Liver (tissue), 9 donors: ENCODE data around the gene STX5. TPM values are rescaled to one million over a fixed set of nuclear protein-coding genes. Genes with fewer than 3 reads are reported as not detected.

Experiments used
- DNase-seq: peaks from one replicate; pipeline ENCODE4 v3.0.0-alpha.2; 2017; ENCODE audit warnings: low spot score
- H3K27ac ChIP-seq, 2 donors: one replicate each; pipeline ENCODE4 v1.7.0; 2013; ENCODE audit warnings: inconsistent platforms in 2 of 2, low read length in 2 of 2, control low read depth in 1 of 2, low read depth in 1 of 2, mild to moderate bottlenecking in 1 of 2
- H3K27me3 ChIP-seq, 4 donors: one replicate each; pipeline versions ENCODE4 v1.6.1 to v1.7.0; 2013; ENCODE audit warnings: low read length in 3 of 4, inconsistent platforms in 1 of 4, mild to moderate bottlenecking in 1 of 4, moderate library complexity in 1 of 4; ENCODE audit not compliant: control insufficient read depth in 4 of 4, insufficient read depth in 4 of 4
- H3K36me3 ChIP-seq, 4 donors: one replicate each; pipeline versions ENCODE4 v1.6.1 to v1.7.0; 2013; ENCODE audit warnings: low read length in 3 of 4, mild to moderate bottlenecking in 3 of 4, low read depth in 1 of 4, moderate library complexity in 1 of 4; ENCODE audit not compliant: control insufficient read depth in 4 of 4, insufficient read depth in 3 of 4
- H3K4me1 ChIP-seq, 4 donors: one replicate each; pipeline versions ENCODE4 v1.6.1 to v1.7.0; 2013; ENCODE audit warnings: low read length in 3 of 4, mild to moderate bottlenecking in 3 of 4, moderate library complexity in 1 of 4; ENCODE audit not compliant: control insufficient read depth in 4 of 4, insufficient read depth in 4 of 4
- H3K4me3 ChIP-seq, 3 donors: one replicate each; pipeline versions ENCODE4 v1.6.1 to v1.7.0; 2013; ENCODE audit warnings: low read length in 3 of 3, control low read depth in 1 of 3, low read depth in 1 of 3, mild to moderate bottlenecking in 1 of 3
- H3K9ac ChIP-seq, 2 donors: one replicate each; pipeline ENCODE4 v1.7.0; 2013; ENCODE audit warnings: low read length in 2 of 2, mild to moderate bottlenecking in 2 of 2, moderate library complexity in 2 of 2, control low read depth in 1 of 2, low read depth in 1 of 2
- H3K9me3 ChIP-seq, 4 donors: one replicate each; pipeline versions ENCODE4 v1.6.1 to v1.7.0; 2013; ENCODE audit warnings: low read length in 3 of 4; ENCODE audit not compliant: control insufficient read depth in 4 of 4
- EGR1 ChIP-seq, 2 donors: IDR thresholded peaks; 2 replicates each; pipeline ENCODE4 v1.6.1; 2016 to 2018; ENCODE audit warnings: antibody characterized with exemption in 2 of 2, low read depth in 2 of 2
- FOXA1 ChIP-seq: IDR thresholded peaks from 2 replicates; pipeline ENCODE4 v1.6.1; 2016; ENCODE audit warnings: antibody characterized with exemption
- FOXA2 ChIP-seq: IDR thresholded peaks from 2 replicates; pipeline ENCODE4 v1.6.1; 2016; ENCODE audit warnings: antibody characterized with exemption
- HNF4A ChIP-seq, 2 donors: conservative IDR thresholded peaks; 2 replicates each; pipeline ENCODE4 v1.6.1; 2016; ENCODE audit warnings: antibody characterized with exemption in 2 of 2, mild to moderate bottlenecking in 2 of 2
- HNF4G ChIP-seq: IDR thresholded peaks from 2 replicates; pipeline ENCODE4 v1.6.1; 2016; ENCODE audit warnings: antibody characterized with exemption
- JUND ChIP-seq, 2 donors: IDR thresholded peaks; 2 replicates each; pipeline ENCODE4 v1.6.1; 2016; ENCODE audit warnings: antibody characterized with exemption in 2 of 2
- NR2F2 ChIP-seq: IDR thresholded peaks from 2 replicates; pipeline ENCODE4 v1.6.1; 2016; ENCODE audit warnings: antibody characterized with exemption
- RAD21 ChIP-seq, 2 donors: IDR thresholded peaks; 2 replicates each; pipeline ENCODE4 v1.6.1; 2016; ENCODE audit warnings: antibody characterized with exemption in 2 of 2, mild to moderate bottlenecking in 2 of 2
- RXRA ChIP-seq, 2 donors: IDR thresholded peaks; 2 replicates each; pipeline ENCODE4 v1.6.1; 2017 to 2018; ENCODE audit warnings: antibody characterized with exemption in 2 of 2, mild to moderate bottlenecking in 1 of 2
- SP1 ChIP-seq: IDR thresholded peaks from 2 replicates; pipeline ENCODE4 v1.6.1; 2018; ENCODE audit warnings: antibody characterized with exemption, mild to moderate bottlenecking
- TAF1 ChIP-seq: conservative IDR thresholded peaks from 2 replicates; pipeline ENCODE4 v1.6.1; 2016; ENCODE audit warnings: antibody characterized with exemption, mild to moderate bottlenecking
- YY1 ChIP-seq: IDR thresholded peaks from 2 replicates; pipeline ENCODE4 v1.6.1; 2016; ENCODE audit warnings: antibody characterized with exemption, mild to moderate bottlenecking
- WGBS: extraction: QIAGEN DNeasy Blood & Tissue Kit; methylation state at CpG from one replicate; pipeline ENCODE4 v1.1.7; 2013; 5-methylcytosine and 5-hydroxymethylcytosine counted together
- polyA plus RNA-seq, 2 donors: library from polyadenylated mRNA; stranded (reverse) in 1 of 2; unstranded in 1 of 2; fragments of 200-250 nt in 1 of 2; fragments of >200 nt in 1 of 2; fragmentation: Nextera tagmentation in 1 of 2; extraction: Ambion mirVana in 1 of 2; gene quantifications; one replicate each; pipeline versions ENCODE4 v1.2.1 to v1.2.3, GENCODE V29; 2013 to 2015
- total RNA-seq, 2 donors: library from RNA; depleted of rRNA; stranded (reverse); fragments of >200 nt; gene quantifications; one replicate each; pipeline ENCODE4 v1.2.3, GENCODE V29; 2014
- TF ChIP-seq, protein P1 (sequence below): IDR thresholded peaks from 2 replicates; pipeline ENCODE4 v1.6.1; 2016; ENCODE audit warnings: antibody characterized with exemption
- TF ChIP-seq, protein P2 (sequence below): IDR thresholded peaks from 2 replicates; pipeline ENCODE4 v1.6.1; 2016; ENCODE audit warnings: antibody characterized with exemption
- TF ChIP-seq, protein P3 (sequence below): IDR thresholded peaks from 2 replicates; pipeline ENCODE4 v1.6.1; 2016; ENCODE audit warnings: antibody characterized with exemption
- TF ChIP-seq, protein P4 (sequence below): fragments of 150-350 bp; IDR thresholded peaks from 2 replicates; pipeline ENCODE4 v1.5.1; 2017; ENCODE audit warnings: improper control_type of control experiment, low read depth, low read length; ENCODE audit not compliant: missing input control
- donor health status: healthy.
- donor health status: healthy.
- donor health status: healthy.
- donor health status: healthy.
- donor health status: healthy.

STX5 gene
- total and polyA plus RNA-seq, 4 donors = 13.6 to 34.1 (median 26.1) TPM

DNA sequence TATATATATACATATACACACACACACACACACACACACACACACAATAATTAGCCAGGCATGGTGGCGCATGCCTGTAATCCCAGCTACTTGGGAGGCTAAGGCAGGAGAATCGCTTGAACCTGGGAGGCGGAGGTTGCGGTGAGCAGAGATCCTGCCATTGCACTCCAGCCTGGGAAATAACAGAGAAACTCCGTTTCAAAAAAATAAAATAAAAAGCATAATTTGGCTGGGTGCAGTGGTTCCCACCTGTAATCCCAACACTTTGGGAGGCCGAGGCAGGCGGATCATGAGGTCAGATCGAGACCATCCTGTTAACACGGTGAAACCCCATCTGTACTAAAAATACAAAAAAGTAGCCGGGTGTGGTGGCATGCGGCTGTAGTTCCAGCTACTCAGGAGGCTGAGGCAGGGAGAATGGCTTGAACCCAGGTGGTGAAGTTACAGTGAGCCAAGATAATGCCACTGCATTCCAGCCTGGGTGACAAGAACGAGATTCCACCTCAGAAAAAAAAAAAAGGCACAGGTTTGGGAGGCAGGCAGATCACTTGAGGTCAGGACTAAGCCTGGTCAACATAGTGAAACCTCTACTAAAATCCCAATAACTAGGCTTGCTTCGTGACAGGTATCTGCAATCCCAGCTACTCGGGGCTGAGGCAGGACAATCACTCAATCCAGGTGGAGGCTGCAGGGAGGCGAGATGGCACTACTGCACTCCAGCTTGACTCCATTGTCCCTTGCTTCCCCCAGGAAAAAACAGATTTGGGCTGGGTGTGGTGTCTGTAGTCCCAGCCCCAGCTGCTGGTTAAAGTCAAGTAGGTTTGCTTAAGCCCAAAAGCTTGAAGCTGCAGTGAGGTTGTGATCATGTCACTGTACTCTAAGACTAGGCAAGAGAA is 19.3 kb upstream of the STX5 start:
- no peak overlapping the region for H3K4me3 ChIP-seq
- 72% methylated on average over 15 of the region's 15 CpGs for WGBS
- no peak overlapping the region for H3K9ac ChIP-seq

DNA sequence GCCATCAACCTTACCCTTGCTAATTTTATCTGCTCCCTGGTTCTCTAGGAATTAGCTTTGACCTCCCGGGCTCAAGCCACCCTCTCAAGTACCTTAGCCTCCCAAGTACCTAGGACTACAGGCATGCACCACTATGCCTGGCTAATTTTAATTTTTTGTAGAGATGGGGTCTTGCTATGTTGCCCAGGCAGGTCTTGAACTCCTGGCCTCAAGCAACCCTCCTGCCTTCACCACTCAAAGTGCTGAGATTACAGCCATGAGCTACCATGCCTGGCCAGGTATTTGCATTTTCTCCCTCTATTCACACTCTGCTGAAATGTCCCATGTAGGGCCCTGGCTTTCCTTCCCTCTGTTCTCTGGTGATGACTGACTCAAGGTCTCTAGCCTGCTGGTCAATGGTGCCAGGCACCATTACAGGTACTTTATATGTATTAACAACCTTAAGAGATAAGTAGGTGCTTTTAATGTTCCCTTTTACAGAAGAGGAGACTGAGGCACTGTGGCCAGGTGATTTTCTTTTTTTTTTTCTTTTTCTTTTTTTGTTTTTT is 16.0 kb upstream of the STX5 start:
- Histone ChIP-seq H3K9ac (no peak overlapping the region), H3K27ac (no peak overlapping the region), H3K4me3 (no peak overlapping the region), H3K9me3 (no peaks in the 10 kb centered on the region), H3K36me3 (peaks cover 0 to 14% (median 13%) of the 10 kb centered on the region in 4 donors), H3K4me1 (peaks cover 0 to under 1% (median 0%) of the 10 kb centered on the region in 4 donors), H3K27me3 (no peaks in the 10 kb centered on the region)
- DNase-seq = no peak
- 93% methylated on average over 1 of the region's 1 CpG for WGBS
- TF ChIP-seq, protein P1, sequence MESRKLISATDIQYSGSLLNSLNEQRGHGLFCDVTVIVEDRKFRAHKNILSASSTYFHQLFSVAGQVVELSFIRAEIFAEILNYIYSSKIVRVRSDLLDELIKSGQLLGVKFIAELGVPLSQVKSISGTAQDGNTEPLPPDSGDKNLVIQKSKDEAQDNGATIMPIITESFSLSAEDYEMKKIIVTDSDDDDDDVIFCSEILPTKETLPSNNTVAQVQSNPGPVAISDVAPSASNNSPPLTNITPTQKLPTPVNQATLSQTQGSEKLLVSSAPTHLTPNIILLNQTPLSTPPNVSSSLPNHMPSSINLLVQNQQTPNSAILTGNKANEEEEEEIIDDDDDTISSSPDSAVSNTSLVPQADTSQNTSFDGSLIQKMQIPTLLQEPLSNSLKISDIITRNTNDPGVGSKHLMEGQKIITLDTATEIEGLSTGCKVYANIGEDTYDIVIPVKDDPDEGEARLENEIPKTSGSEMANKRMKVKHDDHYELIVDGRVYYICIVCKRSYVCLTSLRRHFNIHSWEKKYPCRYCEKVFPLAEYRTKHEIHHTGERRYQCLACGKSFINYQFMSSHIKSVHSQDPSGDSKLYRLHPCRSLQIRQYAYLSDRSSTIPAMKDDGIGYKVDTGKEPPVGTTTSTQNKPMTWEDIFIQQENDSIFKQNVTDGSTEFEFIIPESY = no peak
- TF ChIP-seq RAD21 (IDR thresholded peaks at IDR 0.05) = no peak
- TF ChIP-seq, protein P2, sequence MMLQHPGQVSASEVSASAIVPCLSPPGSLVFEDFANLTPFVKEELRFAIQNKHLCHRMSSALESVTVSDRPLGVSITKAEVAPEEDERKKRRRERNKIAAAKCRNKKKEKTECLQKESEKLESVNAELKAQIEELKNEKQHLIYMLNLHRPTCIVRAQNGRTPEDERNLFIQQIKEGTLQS = no peak
- TF ChIP-seq, protein P3, sequence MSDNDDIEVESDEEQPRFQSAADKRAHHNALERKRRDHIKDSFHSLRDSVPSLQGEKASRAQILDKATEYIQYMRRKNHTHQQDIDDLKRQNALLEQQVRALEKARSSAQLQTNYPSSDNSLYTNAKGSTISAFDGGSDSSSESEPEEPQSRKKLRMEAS = no peak
- no peak for TF ChIP-seq SP1
- no peak for TF ChIP-seq TAF1
- TF ChIP-seq EGR1 (IDR thresholded peaks at IDR 0.05; ENCODE audit: low read depth in 2 of 2) = no peak
- no peak for TF ChIP-seq HNF4G
- TF ChIP-seq FOXA1 = no peak
- TF ChIP-seq YY1 = no peak
- no peak for TF ChIP-seq FOXA2
- no peak for TF ChIP-seq NR2F2
- TF ChIP-seq, protein P4, sequence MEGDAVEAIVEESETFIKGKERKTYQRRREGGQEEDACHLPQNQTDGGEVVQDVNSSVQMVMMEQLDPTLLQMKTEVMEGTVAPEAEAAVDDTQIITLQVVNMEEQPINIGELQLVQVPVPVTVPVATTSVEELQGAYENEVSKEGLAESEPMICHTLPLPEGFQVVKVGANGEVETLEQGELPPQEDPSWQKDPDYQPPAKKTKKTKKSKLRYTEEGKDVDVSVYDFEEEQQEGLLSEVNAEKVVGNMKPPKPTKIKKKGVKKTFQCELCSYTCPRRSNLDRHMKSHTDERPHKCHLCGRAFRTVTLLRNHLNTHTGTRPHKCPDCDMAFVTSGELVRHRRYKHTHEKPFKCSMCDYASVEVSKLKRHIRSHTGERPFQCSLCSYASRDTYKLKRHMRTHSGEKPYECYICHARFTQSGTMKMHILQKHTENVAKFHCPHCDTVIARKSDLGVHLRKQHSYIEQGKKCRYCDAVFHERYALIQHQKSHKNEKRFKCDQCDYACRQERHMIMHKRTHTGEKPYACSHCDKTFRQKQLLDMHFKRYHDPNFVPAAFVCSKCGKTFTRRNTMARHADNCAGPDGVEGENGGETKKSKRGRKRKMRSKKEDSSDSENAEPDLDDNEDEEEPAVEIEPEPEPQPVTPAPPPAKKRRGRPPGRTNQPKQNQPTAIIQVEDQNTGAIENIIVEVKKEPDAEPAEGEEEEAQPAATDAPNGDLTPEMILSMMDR = no peak
- TF ChIP-seq JUND (IDR thresholded peaks at IDR 0.05) = no peak

More for the DNA sequence above, 19.3 kb upstream of the STX5 start:
- no peak overlapping the region for H3K27ac ChIP-seq
- peaks cover 2 to 27% (median 24%) of the 10 kb centered on the region in 4 donors for H3K36me3 ChIP-seq
- TF ChIP-seq RAD21 (IDR thresholded peaks at IDR 0.05) (no peak), JUND (IDR thresholded peaks at IDR 0.05) (no peak), HNF4A (conservative IDR thresholded peaks at IDR 0.05) (no peak), NR2F2 (no peak), HNF4G (no peak), EGR1 (IDR thresholded peaks at IDR 0.05; ENCODE audit: low read depth in 2 of 2) (no peak), YY1 (no peak), RXRA (IDR thresholded peaks at IDR 0.05) (no peak)
- TF ChIP-seq, protein P4 = no peak
- TF ChIP-seq, protein P3 = no peak
- TF ChIP-seq, protein P1 = no peak
- no peak for DNase-seq
- peaks cover 1 to 28% (median 15%) of the 10 kb centered on the region in 4 donors for H3K4me1 ChIP-seq
- H3K9me3 ChIP-seq = no peaks in the 10 kb centered on the region
- no peaks in the 10 kb centered on the region for H3K27me3 ChIP-seq
